ENCODE data around the gene U2AF1L4. TPM values are rescaled to one million over a fixed set of nuclear protein-coding genes. Genes with fewer than 3 reads are reported as not detected.
"Not testable (repeated sequence)": the region's sequence is repeated elsewhere in the genome, so short reads cannot be mapped to it uniquely, and the experiment has no call there.

Gene U2AF1L4
- total and polyA plus RNA-seq, 2 experiments from 2014 or later, result 30.3 to 61.7 TPM

DNA sequence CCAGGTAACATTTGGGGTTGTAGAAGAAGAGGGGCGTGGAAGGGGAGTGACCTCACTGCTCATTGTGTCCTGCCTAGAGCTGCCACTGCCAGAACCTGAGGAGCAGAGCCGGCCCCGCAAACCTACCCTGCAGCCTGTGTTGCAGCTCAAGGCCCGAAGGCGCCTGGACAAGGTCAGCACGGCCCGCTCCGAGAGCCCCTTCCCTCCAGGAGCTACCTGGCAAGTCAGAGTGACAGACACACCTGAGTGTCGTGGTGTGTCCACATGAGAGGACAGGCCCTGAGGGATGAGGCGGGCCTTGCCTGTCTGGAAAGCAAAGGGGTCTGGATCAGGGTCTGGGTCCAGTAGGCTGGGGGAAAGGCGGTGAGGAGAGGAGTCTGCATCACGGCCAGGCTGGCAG is 20.7 kb downstream of the U2AF1L4 start:
- Histone ChIP-seq H3K4me3 (no peak overlapping the region), H3K4me1 (ENCODE audit: low read depth) (no peaks in the 10 kb centered on the region), H3K36me3 (peaks cover 66% of the 10 kb centered on the region), H3K27me3 (no peaks in the 10 kb centered on the region), H3K9me3 (ENCODE audit: low read depth) (no peaks in the 10 kb centered on the region), H3K27ac (no peak overlapping the region)
- DNase-seq (ENCODE audit: low read depth in 1 of 2, low spot score in 1 of 2), result no peak
- TF ChIP-seq, protein P1, sequence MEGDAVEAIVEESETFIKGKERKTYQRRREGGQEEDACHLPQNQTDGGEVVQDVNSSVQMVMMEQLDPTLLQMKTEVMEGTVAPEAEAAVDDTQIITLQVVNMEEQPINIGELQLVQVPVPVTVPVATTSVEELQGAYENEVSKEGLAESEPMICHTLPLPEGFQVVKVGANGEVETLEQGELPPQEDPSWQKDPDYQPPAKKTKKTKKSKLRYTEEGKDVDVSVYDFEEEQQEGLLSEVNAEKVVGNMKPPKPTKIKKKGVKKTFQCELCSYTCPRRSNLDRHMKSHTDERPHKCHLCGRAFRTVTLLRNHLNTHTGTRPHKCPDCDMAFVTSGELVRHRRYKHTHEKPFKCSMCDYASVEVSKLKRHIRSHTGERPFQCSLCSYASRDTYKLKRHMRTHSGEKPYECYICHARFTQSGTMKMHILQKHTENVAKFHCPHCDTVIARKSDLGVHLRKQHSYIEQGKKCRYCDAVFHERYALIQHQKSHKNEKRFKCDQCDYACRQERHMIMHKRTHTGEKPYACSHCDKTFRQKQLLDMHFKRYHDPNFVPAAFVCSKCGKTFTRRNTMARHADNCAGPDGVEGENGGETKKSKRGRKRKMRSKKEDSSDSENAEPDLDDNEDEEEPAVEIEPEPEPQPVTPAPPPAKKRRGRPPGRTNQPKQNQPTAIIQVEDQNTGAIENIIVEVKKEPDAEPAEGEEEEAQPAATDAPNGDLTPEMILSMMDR (IDR thresholded peaks at IDR 0.05; ENCODE audit: low read depth, low read length), result no peak

DNA sequence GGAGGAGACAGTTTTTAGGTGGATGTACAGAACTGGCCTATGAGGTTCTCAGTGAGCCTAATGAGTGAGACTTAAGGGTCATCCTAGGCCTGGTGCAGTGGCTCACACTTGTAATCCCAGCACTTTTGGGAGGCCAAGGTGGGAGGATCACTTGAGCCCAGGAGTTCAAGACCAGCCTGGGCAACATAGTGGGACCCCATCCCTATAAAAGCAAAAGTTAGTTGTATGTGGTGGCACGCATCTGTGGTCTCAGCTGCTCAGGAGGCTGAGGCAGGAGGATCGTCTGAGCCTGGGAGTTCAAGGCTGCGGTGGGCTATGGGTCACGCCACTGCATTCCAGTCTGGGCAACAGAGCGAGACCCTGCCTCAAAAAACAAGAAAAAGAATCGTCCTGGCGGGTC is 21.1 kb downstream of the U2AF1L4 start:
- H3K9me3 ChIP-seq (ENCODE audit: low read depth); H3K4me3 ChIP-seq; DNase-seq (ENCODE audit: low read depth in 1 of 2, low spot score in 1 of 2); H3K27me3 ChIP-seq; H3K27ac ChIP-seq; H3K4me1 ChIP-seq (ENCODE audit: low read depth): not testable (repeated sequence)
- H3K36me3 ChIP-seq, result peaks cover 62% of the 10 kb centered on the region

DNA sequence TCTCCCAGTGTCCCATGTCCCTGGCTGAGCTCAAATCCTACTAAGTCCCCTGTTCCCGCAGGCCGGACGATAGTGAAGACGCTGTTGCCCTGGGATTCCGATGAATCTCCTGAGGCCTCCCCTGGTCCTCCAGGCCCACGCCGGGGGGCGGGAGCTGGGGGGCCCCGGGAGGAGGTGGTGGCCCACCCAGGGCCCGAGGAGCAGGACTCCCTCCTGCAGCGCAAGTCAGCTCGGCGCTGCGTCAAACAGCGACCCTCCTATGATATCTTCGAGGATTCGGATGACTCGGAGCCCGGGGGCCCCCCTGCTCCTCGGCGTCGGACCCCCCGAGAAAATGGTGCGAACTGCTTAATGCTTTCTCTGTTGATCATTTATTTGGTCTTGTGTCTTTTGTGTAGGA is 21.5 kb downstream of the U2AF1L4 start:
- no peak overlapping the region for H3K4me3 ChIP-seq
- H3K27me3 ChIP-seq, result no peaks in the 10 kb centered on the region
- H3K27ac ChIP-seq, result no peak overlapping the region
- peaks cover 58% of the 10 kb centered on the region for H3K36me3 ChIP-seq
- no peak for DNase-seq (ENCODE audit: low read depth in 1 of 2, low spot score in 1 of 2)
- no peaks in the 10 kb centered on the region for H3K4me1 ChIP-seq (ENCODE audit: low read depth)
- TF ChIP-seq, protein P1 (IDR thresholded peaks at IDR 0.05; ENCODE audit: low read depth, low read length), result no peak
- no peaks in the 10 kb centered on the region for H3K9me3 ChIP-seq (ENCODE audit: low read depth)

DNA sequence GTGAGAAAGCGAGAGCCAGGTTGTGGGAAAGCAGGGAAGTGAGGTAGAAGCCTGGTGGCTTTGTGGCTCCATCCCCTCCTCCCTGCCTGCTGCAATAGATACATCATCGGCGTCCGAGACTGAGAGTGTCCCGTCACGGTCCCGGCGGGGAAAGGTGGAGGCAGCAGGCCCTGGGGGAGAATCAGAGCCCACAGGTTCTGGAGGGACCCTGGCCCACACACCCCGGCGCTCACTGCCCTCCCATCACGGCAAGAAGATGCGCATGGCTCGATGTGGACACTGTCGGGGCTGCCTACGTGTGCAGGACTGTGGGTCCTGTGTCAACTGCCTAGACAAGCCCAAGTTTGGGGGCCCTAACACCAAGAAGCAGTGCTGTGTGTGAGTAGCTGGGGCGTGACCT is 22.3 kb downstream of the U2AF1L4 start:
- Histone ChIP-seq H3K4me1 (ENCODE audit: low read depth) (no peaks in the 10 kb centered on the region), H3K36me3 (peaks cover 51% of the 10 kb centered on the region), H3K27me3 (no peaks in the 10 kb centered on the region), H3K9me3 (ENCODE audit: low read depth) (no peaks in the 10 kb centered on the region), H3K27ac (no peak overlapping the region), H3K4me3 (no peak overlapping the region)
- no peak for DNase-seq (ENCODE audit: low read depth in 1 of 2, low spot score in 1 of 2)
- TF ChIP-seq, protein P1 (IDR thresholded peaks at IDR 0.05; ENCODE audit: low read depth, low read length), result no peak

DNA sequence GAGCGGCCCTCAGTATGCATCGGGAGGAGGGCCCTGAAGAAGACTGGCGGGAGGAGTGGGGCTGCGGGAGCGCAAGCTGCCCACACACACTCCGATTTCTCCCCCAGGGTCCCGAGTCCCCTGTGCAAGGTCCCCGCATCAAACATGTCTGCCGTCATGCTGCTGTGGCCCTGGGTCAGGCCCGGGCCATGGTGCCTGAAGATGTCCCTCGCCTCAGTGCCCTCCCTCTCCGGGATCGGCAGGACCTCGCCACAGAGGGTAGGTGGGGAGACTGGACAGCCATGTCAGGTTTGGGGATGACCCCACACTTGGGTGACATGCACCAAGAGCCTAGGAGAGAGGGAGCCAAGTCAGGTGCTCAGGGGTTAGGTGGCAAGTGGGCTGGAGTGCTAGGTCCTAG is 22.8 kb downstream of the U2AF1L4 start:
- Histone ChIP-seq H3K27me3 (no peaks in the 10 kb centered on the region), H3K9me3 (ENCODE audit: low read depth) (no peaks in the 10 kb centered on the region), H3K4me1 (ENCODE audit: low read depth) (no peaks in the 10 kb centered on the region), H3K27ac (no peak overlapping the region), H3K4me3 (no peak overlapping the region), H3K36me3 (peaks cover 48% of the 10 kb centered on the region)
- DNase-seq (ENCODE audit: low read depth in 1 of 2, low spot score in 1 of 2), result no peak
- TF ChIP-seq, protein P1 (IDR thresholded peaks at IDR 0.05; ENCODE audit: low read depth, low read length), result no peak

DNA sequence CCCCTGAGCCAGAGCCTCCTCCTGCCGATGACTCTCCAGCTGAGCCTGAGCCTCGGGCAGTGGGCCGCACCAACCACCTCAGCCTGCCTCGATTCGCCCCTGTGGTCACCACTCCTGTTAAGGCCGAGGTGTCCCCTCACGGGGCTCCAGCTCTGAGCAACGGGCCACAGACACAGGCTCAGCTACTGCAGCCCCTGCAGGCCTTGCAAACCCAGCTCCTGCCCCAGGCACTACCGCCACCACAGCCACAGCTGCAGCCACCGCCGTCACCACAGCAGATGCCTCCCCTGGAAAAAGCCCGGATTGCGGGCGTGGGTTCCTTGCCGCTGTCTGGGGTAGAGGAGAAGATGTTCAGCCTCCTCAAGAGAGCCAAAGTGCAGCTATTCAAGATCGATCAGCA is 23.8 kb downstream of the U2AF1L4 start:
- DNase-seq (ENCODE audit: low read depth in 1 of 2, low spot score in 1 of 2), result no peak
- peaks cover 43% of the 10 kb centered on the region for H3K36me3 ChIP-seq

More for the DNA sequence above, 23.8 kb downstream of the U2AF1L4 start:
- H3K27me3 ChIP-seq, result no peaks in the 10 kb centered on the region
- no peaks in the 10 kb centered on the region for H3K4me1 ChIP-seq (ENCODE audit: low read depth)
- H3K27ac ChIP-seq, result no peak overlapping the region
- TF ChIP-seq, protein P1 (IDR thresholded peaks at IDR 0.05; ENCODE audit: low read depth, low read length), result no peak
- H3K4me3 ChIP-seq, result no peak overlapping the region
- H3K9me3 ChIP-seq (ENCODE audit: low read depth), result no peaks in the 10 kb centered on the region
